Measurements from ENCODE around the gene RPS6KC1. TPM values are rescaled to one million over a fixed set of nuclear protein-coding genes. Genes with fewer than 3 reads are reported as not detected.

Gene RPS6KC1
- total and polyA plus RNA-seq, 9 of the 15 experiments (the other 6 are each of a cell fraction or from before 2014, with no cell fraction given), result 4.3 to 34.6 (median 20.9) TPM

DNA sequence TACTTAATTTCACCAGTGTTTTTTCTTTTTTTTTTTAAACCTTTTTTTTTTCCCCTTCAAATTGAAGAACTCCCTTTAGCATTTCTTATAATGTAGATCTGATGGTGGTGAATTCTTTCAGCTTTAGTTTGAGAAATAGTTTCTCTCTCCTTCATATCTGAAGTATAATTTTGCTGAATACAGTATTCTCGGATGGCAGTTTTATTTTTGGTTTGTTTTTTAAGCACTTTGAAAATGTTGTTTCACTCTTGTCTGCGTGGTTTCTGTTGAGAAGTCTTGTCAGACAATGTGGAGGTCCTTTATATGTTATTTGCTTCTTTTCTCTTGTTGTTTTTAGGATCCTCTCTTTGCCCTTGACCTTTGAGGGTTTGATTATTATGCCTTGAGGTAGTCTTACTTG is 135.1 kb downstream of the RPS6KC1 start:
- intact Hi-C loops (cut with micrococcal nuclease) (no loop called here), in situ Hi-C loops (cut with MboI) (no loop called here)
- ATAC-seq (no peak), FAIRE-seq (no peak), DNase-seq (ENCODE audit: extremely low read depth in 1 of 4, low spot score in 3 of 4) (no peak)
- no TSS peak for BruUV-seq (replicated peaks)
- H3K27ac ChIP-seq (ENCODE audit: extremely low read depth, low read depth, low read length), result no peak overlapping the region
- H4K20me1 ChIP-seq (replicated peaks; ENCODE audit: control insufficient read depth, insufficient read depth, low read length), result no peaks in the 10 kb centered on the region
- no peak overlapping the region for H2AFZ ChIP-seq (ENCODE audit: low read depth, low read length)
- ChIA-PET CTCF (ENCODE audit: low intra/inter-chr PET ratio) (no interaction called here), POLR2A (no interaction called here)
- H3K4me3 ChIP-seq, result no peak overlapping the region
- H3K9me1 ChIP-seq (ENCODE audit: control insufficient read depth, insufficient read depth, low read length), result no peaks in the 10 kb centered on the region
- H3K9ac ChIP-seq (ENCODE audit: insufficient read depth in 1 of 2, low read depth in 2 of 2, low read length in 2 of 2), result no peak overlapping the region
- no peaks in the 10 kb centered on the region for H3K4me1 ChIP-seq (replicated peaks in 1 of 2; ENCODE audit: control insufficient read depth in 2 of 2, insufficient read depth in 2 of 2, low read length in 2 of 2)
- no peak overlapping the region for H3K4me2 ChIP-seq (ENCODE audit: insufficient read depth, low read length)
- WGBS (ENCODE audit: insufficient coverage, low coverage, missing lambda C conversion rate), result 72% methylated on average over 2 of the region's 2 CpGs
- peaks cover 4% of the 10 kb centered on the region; the same call in 1 of the 3 replicates for H3K36me3 ChIP-seq (ENCODE audit: control insufficient read depth, insufficient read depth, low read length)
- TF ChIP-seq ZNF76 (CRISPR knock-in tag; IDR thresholded peaks at IDR 0.05; ENCODE audit: borderline replicate concordance), result no peak
- TF ChIP-seq CREBBP (IDR thresholded peaks at IDR 0.05; ENCODE audit: low read depth, low read length), result no peak
- no peak for TF ChIP-seq RFX1 (IDR thresholded peaks at IDR 0.05)
- TF ChIP-seq ZNF316 (IDR thresholded peaks at IDR 0.05), result peak; percentile 58
- H3K27me3 ChIP-seq (ENCODE audit: control insufficient read depth in 2 of 2, insufficient read depth in 2 of 2, low read length in 2 of 2), result no peaks in the 10 kb centered on the region
- no peaks in the 10 kb centered on the region for H3K9me3 ChIP-seq (replicated peaks; ENCODE audit: control insufficient read depth, insufficient read depth, low read depth, low read length)
- H3K79me2 ChIP-seq (ENCODE audit: control insufficient read depth, insufficient read depth, low read length), result no peaks in the 10 kb centered on the region

DNA sequence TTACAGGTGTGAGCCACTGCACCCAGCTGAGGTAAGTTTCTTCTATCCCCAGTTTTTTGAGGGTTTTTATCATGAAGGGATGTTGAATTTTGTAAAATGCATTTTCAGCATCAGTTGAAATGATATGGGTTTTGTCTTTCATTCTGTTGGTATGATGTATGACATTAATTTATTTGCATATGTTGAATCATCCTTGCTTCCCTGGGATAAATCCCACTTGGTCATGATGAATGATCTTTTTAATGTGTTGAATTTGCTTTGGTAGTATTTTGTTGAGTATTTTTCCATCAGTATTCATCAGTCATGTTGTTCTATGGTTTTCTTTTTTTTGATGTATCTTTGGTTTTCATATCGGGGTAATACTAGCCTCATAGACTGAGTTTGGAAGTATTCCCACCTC is 141.0 kb downstream of the RPS6KC1 start:
- intact Hi-C loops (cut with micrococcal nuclease), result no loop called here
- Histone ChIP-seq H3K79me2 (ENCODE audit: control insufficient read depth, insufficient read depth, low read length) (0 out of 3 replicates have a peak, but pooled peaks cover 8% of the 10 kb centered on the region), H3K36me3 (ENCODE audit: control insufficient read depth, insufficient read depth, low read length) (no peaks in the 10 kb centered on the region), H3K9me1 (ENCODE audit: control insufficient read depth, insufficient read depth, low read length) (no peaks in the 10 kb centered on the region), H2AFZ (ENCODE audit: low read depth, low read length) (no peak overlapping the region), H3K4me2 (ENCODE audit: insufficient read depth, low read length) (no peak overlapping the region), H3K9ac (ENCODE audit: insufficient read depth in 1 of 2, low read depth in 2 of 2, low read length in 2 of 2) (no peak overlapping the region), H3K27me3 (ENCODE audit: control insufficient read depth in 2 of 2, insufficient read depth in 2 of 2, low read length in 2 of 2) (no peaks in the 10 kb centered on the region), H4K20me1 (replicated peaks; ENCODE audit: control insufficient read depth, insufficient read depth, low read length) (no peaks in the 10 kb centered on the region), H3K27ac (ENCODE audit: extremely low read depth, low read depth, low read length) (no peak overlapping the region), H3K4me3 (no peak overlapping the region), H3K4me1 (replicated peaks in 1 of 2; ENCODE audit: control insufficient read depth in 2 of 2, insufficient read depth in 2 of 2, low read length in 2 of 2) (no peaks in the 10 kb centered on the region), H3K9me3 (replicated peaks; ENCODE audit: control insufficient read depth, insufficient read depth, low read depth, low read length) (no peaks in the 10 kb centered on the region)
- ATAC-seq (no peak), DNase-seq (ENCODE audit: extremely low read depth in 1 of 4, low spot score in 3 of 4) (no peak), FAIRE-seq (no peak)
- WGBS (ENCODE audit: insufficient coverage, low coverage, missing lambda C conversion rate), result 68% methylated on average over 1 of the region's 1 CpG
- no TSS peak for BruUV-seq (replicated peaks)
- ChIA-PET CTCF (ENCODE audit: low intra/inter-chr PET ratio) (no interaction called here), POLR2A (no interaction called here)
- in situ Hi-C loops (cut with MboI), result no loop called here
- TF ChIP-seq ZNF699 (CRISPR knock-in tag; IDR thresholded peaks at IDR 0.05; ENCODE audit: insufficient replicate concordance) (no peak), RAD21 (CRISPR knock-in tag; conservative IDR thresholded peaks at IDR 0.05 in 1 of 2, IDR thresholded peaks at IDR 0.05 in 1 of 2) (no peak), ATF1 (CRISPR knock-in tag; IDR thresholded peaks at IDR 0.05) (no peak), ATF1 (tag; IDR thresholded peaks at IDR 0.05) (no peak), C11orf30 (IDR thresholded peaks at IDR 0.05; ENCODE audit: low read depth) (no peak), SMARCA4 (IDR thresholded peaks at IDR 0.05) (no peak), EWSR1 (IDR thresholded peaks at IDR 0.05; ENCODE audit: borderline replicate concordance, low read depth, partially characterized antibody) (no peak), IFI16 (CRISPR knock-in tag; IDR thresholded peaks at IDR 0.05) (no peak), ZFX (CRISPR knock-in tag; IDR thresholded peaks at IDR 0.05) (no peak)
- TF ChIP-seq, protein P1, sequence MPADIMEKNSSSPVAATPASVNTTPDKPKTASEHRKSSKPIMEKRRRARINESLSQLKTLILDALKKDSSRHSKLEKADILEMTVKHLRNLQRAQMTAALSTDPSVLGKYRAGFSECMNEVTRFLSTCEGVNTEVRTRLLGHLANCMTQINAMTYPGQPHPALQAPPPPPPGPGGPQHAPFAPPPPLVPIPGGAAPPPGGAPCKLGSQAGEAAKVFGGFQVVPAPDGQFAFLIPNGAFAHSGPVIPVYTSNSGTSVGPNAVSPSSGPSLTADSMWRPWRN (IDR thresholded peaks at IDR 0.05; ENCODE audit: low read depth), result no peak
- TF ChIP-seq, protein P2, sequence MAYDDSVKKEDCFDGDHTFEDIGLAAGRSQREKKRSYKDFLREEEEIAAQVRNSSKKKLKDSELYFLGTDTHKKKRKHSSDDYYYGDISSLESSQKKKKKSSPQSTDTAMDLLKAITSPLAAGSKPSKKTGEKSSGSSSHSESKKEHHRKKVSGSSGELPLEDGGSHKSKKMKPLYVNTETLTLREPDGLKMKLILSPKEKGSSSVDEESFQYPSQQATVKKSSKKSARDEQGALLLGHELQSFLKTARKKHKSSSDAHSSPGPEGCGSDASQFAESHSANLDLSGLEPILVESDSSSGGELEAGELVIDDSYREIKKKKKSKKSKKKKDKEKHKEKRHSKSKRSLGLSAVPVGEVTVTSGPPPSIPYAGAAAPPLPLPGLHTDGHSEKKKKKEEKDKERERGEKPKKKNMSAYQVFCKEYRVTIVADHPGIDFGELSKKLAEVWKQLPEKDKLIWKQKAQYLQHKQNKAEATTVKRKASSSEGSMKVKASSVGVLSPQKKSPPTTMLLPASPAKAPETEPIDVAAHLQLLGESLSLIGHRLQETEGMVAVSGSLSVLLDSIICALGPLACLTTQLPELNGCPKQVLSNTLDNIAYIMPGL (CRISPR knock-in tag; IDR thresholded peaks at IDR 0.05), result no peak
- TF ChIP-seq, protein P3, sequence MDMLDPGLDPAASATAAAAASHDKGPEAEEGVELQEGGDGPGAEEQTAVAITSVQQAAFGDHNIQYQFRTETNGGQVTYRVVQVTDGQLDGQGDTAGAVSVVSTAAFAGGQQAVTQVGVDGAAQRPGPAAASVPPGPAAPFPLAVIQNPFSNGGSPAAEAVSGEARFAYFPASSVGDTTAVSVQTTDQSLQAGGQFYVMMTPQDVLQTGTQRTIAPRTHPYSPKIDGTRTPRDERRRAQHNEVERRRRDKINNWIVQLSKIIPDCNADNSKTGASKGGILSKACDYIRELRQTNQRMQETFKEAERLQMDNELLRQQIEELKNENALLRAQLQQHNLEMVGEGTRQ (CRISPR knock-in tag; IDR thresholded peaks at IDR 0.05), result no peak

All from K562 (cell line).